B cell (primary cell): Measurements from ENCODE around the gene ZNF784. TPM values are rescaled to one million over a fixed set of nuclear protein-coding genes. Genes with fewer than 3 reads are reported as not detected.
A peak's percentile ranks its signal among the peaks of the same experiment; 100 is the strongest.

ENCODE experiments used
- ATAC-seq: fragments of 200-7000 bp; cut with Tn5 transposase; one replicate; pipeline ENCODE4 v1.10.0; 2021; ENCODE audit warnings: low read depth, mild to moderate bottlenecking, moderate number of reproducible peaks, moderate library complexity
- CTCF ChIA-PET: fragments of 350-600 bp; sonication (Branson Sonifier 250); formaldehyde crosslinking; loops from one replicate; lab custom pipeline; 2021; ENCODE audit warnings: antibody characterized with exemption, inconsistent platforms; lab: Charles Lee
- POLR2A ChIA-PET: fragments of 350-600 bp; sonication (Branson Sonifier 250); formaldehyde crosslinking; loops from one replicate; lab custom pipeline; 2021; ENCODE audit warnings: antibody characterized with exemption; lab: Charles Lee
- DNase-seq: peaks from one replicate; pipeline ENCODE4 v3.0.0; 2013
- H2AFZ ChIP-seq: 2 replicates; pipeline ENCODE4 v1.6.1; 2012; ENCODE audit warnings: mild to moderate bottlenecking, low read depth, low read length; ENCODE audit not compliant: insufficient read depth, poor library complexity, severe bottlenecking
- H3K27ac ChIP-seq, 2 donors: 1 replicate in 1 of 2; 2 replicates in 1 of 2; pipeline ENCODE4 v1.5.1; 2012 to 2013; ENCODE audit warnings: low read length in 2 of 2, mild to moderate bottlenecking in 2 of 2, moderate library complexity in 1 of 2
- H3K27me3 ChIP-seq, 4 experiments: fragments of 200-600 bp in 1 of 4; sonication (generic) in 1 of 4; replicated peaks in 1 of 4; 1 replicate in 2 of 4; 2 replicates in 2 of 4; pipeline versions ENCODE4 v1.6.1 to v1.7.0; 2013 to 2016; ENCODE audit warnings: low read length in 3 of 4, mild to moderate bottlenecking in 2 of 4, mixed read lengths in 1 of 4, moderate library complexity in 1 of 4; ENCODE audit not compliant: insufficient read depth in 4 of 4, control insufficient read depth in 3 of 4; ENCODE audit errors: control extremely low read depth in 1 of 4
- H3K36me3 ChIP-seq, 2 experiments: replicated peaks in 1 of 2; 1 replicate in 1 of 2; 2 replicates in 1 of 2; pipeline versions ENCODE4 v1.6.1 to v1.7.1; 2013; ENCODE audit warnings: low read length in 1 of 2; ENCODE audit not compliant: insufficient read depth in 2 of 2, control insufficient read depth in 1 of 2; ENCODE audit errors: control extremely low read depth in 1 of 2, extremely low read depth in 1 of 2
- H3K4me1 ChIP-seq, 2 donors: fragments of 200-600 bp in 1 of 2; sonication (generic) in 1 of 2; 1 replicate in 1 of 2; 2 replicates in 1 of 2; pipeline versions ENCODE4 v1.5.1 to v1.6.1; 2013 to 2017; ENCODE audit warnings: low read length in 2 of 2; ENCODE audit not compliant: control insufficient read depth in 2 of 2, insufficient read depth in 2 of 2
- H3K4me2 ChIP-seq: replicated peaks from 2 replicates; pipeline ENCODE3; 2012; ENCODE audit warnings: mild to moderate bottlenecking, low read depth, low read length; ENCODE audit not compliant: poor library complexity, severe bottlenecking
- H3K4me3 ChIP-seq, 5 experiments: fragments of 200-600 bp in 1 of 5; sonication (generic) in 1 of 5; 1 replicate in 3 of 5; 2 replicates in 2 of 5; pipeline versions ENCODE4 v1.5.1 to v1.7.0; 2011 to 2016; ENCODE audit warnings: low read length in 4 of 5, mild to moderate bottlenecking in 4 of 5, low read depth in 2 of 5, control low read depth in 1 of 5, moderate library complexity in 1 of 5; ENCODE audit not compliant: insufficient read depth in 1 of 5; ENCODE audit errors: control extremely low read depth in 1 of 5, extremely low read depth in 1 of 5
- H3K79me2 ChIP-seq: fragments of 200-600 bp; sonication (generic); one replicate; pipeline ENCODE4 v1.6.0; 2016; ENCODE audit warnings: low read length; ENCODE audit not compliant: control insufficient read depth, insufficient read depth
- H3K9ac ChIP-seq: fragments of 200-600 bp; sonication (generic); 2 replicates; pipeline ENCODE4 v1.6.1; 2017; ENCODE audit warnings: mild to moderate bottlenecking, low read length, moderate library complexity
- H3K9me3 ChIP-seq, 3 donors: one replicate each; pipeline versions ENCODE4 v1.6.1 to v1.7.1; 2013; ENCODE audit warnings: low read length in 2 of 3; ENCODE audit not compliant: control insufficient read depth in 2 of 3, insufficient read depth in 1 of 3; ENCODE audit errors: control extremely low read depth in 1 of 3
- H4K20me1 ChIP-seq: 2 replicates; pipeline ENCODE4 v1.6.0; 2012; ENCODE audit warnings: mild to moderate bottlenecking, low read length; ENCODE audit not compliant: insufficient read depth, control insufficient read depth, poor library complexity, severe bottlenecking
- H3K27ac Mint-ChIP-seq: one replicate; pipeline ENCODE4 v1.8.0; 2021; ENCODE audit warnings: mixed read lengths
- H3K27me3 Mint-ChIP-seq: one replicate; pipeline ENCODE4 v1.8.0; 2021; ENCODE audit warnings: mixed read lengths
- H3K4me1 Mint-ChIP-seq: one replicate; pipeline ENCODE4 v1.8.0; 2021; ENCODE audit warnings: mixed read lengths
- H3K4me3 Mint-ChIP-seq: one replicate; pipeline ENCODE4 v1.8.0; 2021; ENCODE audit warnings: mixed read lengths
- H3K9me3 Mint-ChIP-seq: one replicate; pipeline ENCODE4 v1.8.0; 2022; ENCODE audit warnings: mixed read lengths; ENCODE audit not compliant: insufficient read depth
- EZH2 ChIP-seq: IDR thresholded peaks from 2 replicates; pipeline ENCODE4 v1.6.1; 2012; ENCODE audit warnings: borderline replicate concordance, low read depth, mild to moderate bottlenecking, moderate library complexity, low read length; ENCODE audit not compliant: insufficient read depth, poor library complexity, severe bottlenecking
- WGBS: methylation state at CpG from one replicate; pipeline ENCODE4 v1.1.5; 2013; ENCODE audit warnings: missing lambda C conversion rate; ENCODE audit not compliant: insufficient coverage; 5-methylcytosine and 5-hydroxymethylcytosine counted together
- intact Hi-C: fragments of 100-400 bp; cut with micrococcal nuclease; formaldehyde crosslinking; loops from one replicate; pipeline ENCODE4 v1.10.0; 2022
- polyA plus RNA-seq: library from polyadenylated mRNA; depleted of rRNA; stranded (reverse); fragments of >200 nt; gene quantifications from 2 replicates; pipeline ENCODE4 v1.2.3, GENCODE V29; 2012
- total RNA-seq, 2 donors: library from RNA; stranded (reverse); fragments of 120-200 nt in 1 of 2; gene quantifications; 1 replicate in 1 of 2; 2 replicates in 1 of 2; pipeline versions ENCODE4 v1.2.3 to v1.2.4, GENCODE V29; 2013 to 2022
- TF ChIP-seq, protein P1 (sequence below): fragments of 200-600 bp; IDR thresholded peaks from one replicate; pipeline ENCODE4 v1.8.0; 2022; ENCODE audit warnings: antibody characterized with exemption, mild to moderate bottlenecking

ZNF784 gene
- total and polyA plus RNA-seq, 2 donors (not counting 1 experiment from before 2014, with no cell fraction given), result 9.2 to 9.7 TPM

- peak overlapping the region; percentile 97 for H3K27ac Mint-ChIP-seq
- no peak for DNase-seq
- Histone ChIP-seq H3K9me3 (peaks cover 0 to 3% (median 0%) of the 10 kb centered on the region in 3 donors), H3K79me2 (peaks cover 57% of the 10 kb centered on the region), H2AFZ (no peak overlapping the region), H4K20me1 (peaks cover 13% of the 10 kb centered on the region), H3K4me1 (peaks cover 13 to 34% of the 10 kb centered on the region in 2 donors), H3K36me3 (peaks cover 0 to 13% of the 10 kb centered on the region in 2 experiments), H3K27ac (peak overlapping the region; percentile 74 to 85), H3K9ac (no peak overlapping the region), H3K4me2 (peak overlapping the region; percentile 97), H3K27me3 (no peaks in the 10 kb centered on the region), H3K4me3 (no peak overlapping the region)
- ChIA-PET POLR2A (interaction anchor here (0.5 to 1.8 kb wide), 6 partner anchors 11 to 130 kb away, joined by 5 to 7 read pairs (median 5); partner anchors contain the start of genes ZNF579, ZNF628 and ZNF784), CTCF (interaction anchor here (0.7 to 2.9 kb wide), 27 partner anchors 9 to 466 kb away, joined by 3 to 46 read pairs (median 5); partner anchors contain the start of genes KMT5C, ZNF628 and ZNF784)
- H3K4me1 Mint-ChIP-seq, result peaks cover 60% of the 10 kb centered on the region
- TF ChIP-seq EZH2, result no peak
- TF ChIP-seq, protein P1, sequence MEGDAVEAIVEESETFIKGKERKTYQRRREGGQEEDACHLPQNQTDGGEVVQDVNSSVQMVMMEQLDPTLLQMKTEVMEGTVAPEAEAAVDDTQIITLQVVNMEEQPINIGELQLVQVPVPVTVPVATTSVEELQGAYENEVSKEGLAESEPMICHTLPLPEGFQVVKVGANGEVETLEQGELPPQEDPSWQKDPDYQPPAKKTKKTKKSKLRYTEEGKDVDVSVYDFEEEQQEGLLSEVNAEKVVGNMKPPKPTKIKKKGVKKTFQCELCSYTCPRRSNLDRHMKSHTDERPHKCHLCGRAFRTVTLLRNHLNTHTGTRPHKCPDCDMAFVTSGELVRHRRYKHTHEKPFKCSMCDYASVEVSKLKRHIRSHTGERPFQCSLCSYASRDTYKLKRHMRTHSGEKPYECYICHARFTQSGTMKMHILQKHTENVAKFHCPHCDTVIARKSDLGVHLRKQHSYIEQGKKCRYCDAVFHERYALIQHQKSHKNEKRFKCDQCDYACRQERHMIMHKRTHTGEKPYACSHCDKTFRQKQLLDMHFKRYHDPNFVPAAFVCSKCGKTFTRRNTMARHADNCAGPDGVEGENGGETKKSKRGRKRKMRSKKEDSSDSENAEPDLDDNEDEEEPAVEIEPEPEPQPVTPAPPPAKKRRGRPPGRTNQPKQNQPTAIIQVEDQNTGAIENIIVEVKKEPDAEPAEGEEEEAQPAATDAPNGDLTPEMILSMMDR, result no peak
- intact Hi-C loops, result loop anchor here (5.0 to 10.0 kb wide), 3 partner anchors 35 to 352 kb away; partner anchors contain the start of genes BRSK1, HSPBP1, PPP6R1 and ZNF580
- no peak for ATAC-seq
- H3K27me3 Mint-ChIP-seq, result no peaks in the 10 kb centered on the region
- WGBS, result 63% methylated on average over 6 of the region's 9 CpGs
- no peaks in the 10 kb centered on the region for H3K9me3 Mint-ChIP-seq
- H3K4me3 Mint-ChIP-seq, result peak overlapping the region; percentile 96
These were observed 17.5 kb downstream of the ZNF784 start for GRCh38 chr19:55606817-55607216.

GRCh38 chr19:55606471-55606787, 17.9 kb downstream of the ZNF784 start:
- Histone ChIP-seq H4K20me1 (peaks cover 10% of the 10 kb centered on the region), H3K9ac (peak overlapping the region; percentile 72), H3K79me2 (peaks cover 54% of the 10 kb centered on the region), H3K4me2 (peak overlapping the region; percentile 97), H3K27ac (peak overlapping the region; percentile 74 to 85), H3K4me1 (peaks cover 10 to 30% of the 10 kb centered on the region in 2 donors), H3K27me3 (no peaks in the 10 kb centered on the region), H2AFZ (peak overlapping the region; percentile 68), H3K36me3 (peaks cover 0 to 13% of the 10 kb centered on the region in 2 experiments), H3K4me3 (peak overlapping the region; percentile 41 to 84 (median 66)), H3K9me3 (peaks cover 0 to 3% (median 0%) of the 10 kb centered on the region in 3 donors)
- no peak for DNase-seq
- peaks cover 60% of the 10 kb centered on the region for H3K4me1 Mint-ChIP-seq
- H3K4me3 Mint-ChIP-seq, result peak overlapping the region; percentile 96
- no peak for ATAC-seq
- H3K27me3 Mint-ChIP-seq, result no peaks in the 10 kb centered on the region
- H3K9me3 Mint-ChIP-seq, result no peaks in the 10 kb centered on the region
- peak overlapping the region; percentile 97 for H3K27ac Mint-ChIP-seq
- intact Hi-C loops, result loop anchor here (5.0 to 10.0 kb wide), 3 partner anchors 36 to 352 kb away; partner anchors contain the start of genes BRSK1, HSPBP1, PPP6R1 and ZNF580
- CTCF ChIA-PET, result interaction anchor here (0.7 to 2.9 kb wide), 27 partner anchors 9 to 465 kb away, joined by 3 to 46 read pairs (median 5); partner anchors contain the start of genes KMT5C, ZNF628 and ZNF784
- 29% methylated on average over 12 of the region's 12 CpGs for WGBS
- no peak for TF ChIP-seq EZH2
- TF ChIP-seq, protein P1, result no peak
- POLR2A ChIA-PET, result interaction anchor here (0.5 to 1.8 kb wide), 8 partner anchors 12 to 130 kb away, joined by 3 to 7 read pairs (median 5); partner anchors contain the start of genes ZNF579, ZNF628 and ZNF784
